ENCODE data around the gene MARF1.
"Not testable (repeated sequence)": the region's sequence is repeated elsewhere in the genome, so short reads cannot be mapped to it uniquely, and the experiment has no call there.

The MARF1 gene

DNA sequence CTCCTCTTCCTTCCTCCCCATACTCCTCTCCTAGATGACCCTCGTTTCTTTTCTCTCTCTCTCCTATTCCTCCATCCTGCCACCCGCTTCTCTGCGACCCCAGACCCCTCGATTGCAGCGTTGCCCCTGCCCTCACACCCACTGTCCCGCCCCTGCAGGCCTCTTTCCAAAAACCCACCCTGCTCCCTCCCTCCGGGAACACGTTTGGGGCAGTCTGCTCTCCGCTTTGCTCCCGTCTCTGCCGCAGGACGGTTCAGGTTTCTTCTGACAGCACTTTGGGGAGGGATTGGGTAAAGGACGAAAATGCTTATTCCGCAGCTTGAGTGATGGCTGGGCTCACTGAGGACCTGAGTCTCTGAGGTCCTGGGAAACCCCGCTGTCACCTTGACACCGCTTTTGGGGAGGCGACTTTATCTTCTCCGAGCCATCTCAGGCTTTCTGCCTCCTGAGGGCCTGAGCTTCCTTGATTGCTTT is 7.8 kb upstream of the MARF1 start:
- DNase-seq, result no peak

DNA sequence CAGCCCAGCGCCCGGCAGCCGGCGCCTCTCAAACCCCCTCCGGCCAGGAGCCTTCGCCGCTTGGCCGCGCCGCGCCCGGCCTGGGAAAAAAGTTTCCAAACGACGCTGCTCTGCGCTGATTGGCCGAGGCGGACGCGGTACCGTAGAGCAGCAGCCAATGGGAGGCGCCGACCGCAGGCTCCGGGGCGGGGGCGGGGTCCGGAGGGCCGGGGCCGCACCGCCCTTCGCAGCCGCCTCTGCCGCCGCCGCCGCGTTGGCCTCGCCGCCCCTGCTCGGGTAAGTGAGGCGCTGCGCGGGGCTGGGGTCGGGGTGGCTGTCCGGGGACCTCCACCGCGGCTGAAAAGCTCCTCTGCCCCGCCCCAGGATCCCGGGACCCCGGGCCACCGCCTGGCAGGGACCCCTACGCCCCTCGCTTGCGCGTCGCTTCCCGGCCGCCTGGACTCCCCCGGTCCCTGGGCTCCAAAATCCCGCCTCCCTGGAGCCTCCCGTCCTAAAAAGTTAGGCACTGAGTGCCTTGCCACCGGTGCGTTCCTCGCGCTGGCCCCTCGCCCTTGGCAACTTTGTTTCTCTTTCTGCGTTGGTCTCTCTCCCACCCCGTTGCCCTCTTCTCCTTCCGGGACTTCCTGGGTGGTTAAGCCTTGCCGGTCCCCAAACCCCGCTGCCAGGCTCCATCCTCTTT is 7.2 kb upstream of the MARF1 start, which contains the start of gene NDE1:
NDE1 (plus strand) TSS at position 227 of the 679 bp plus-strand sequence. CDS start 14,534 bp downstream, outside the sequence.
- peak; percentile 93 for DNase-seq

DNA sequence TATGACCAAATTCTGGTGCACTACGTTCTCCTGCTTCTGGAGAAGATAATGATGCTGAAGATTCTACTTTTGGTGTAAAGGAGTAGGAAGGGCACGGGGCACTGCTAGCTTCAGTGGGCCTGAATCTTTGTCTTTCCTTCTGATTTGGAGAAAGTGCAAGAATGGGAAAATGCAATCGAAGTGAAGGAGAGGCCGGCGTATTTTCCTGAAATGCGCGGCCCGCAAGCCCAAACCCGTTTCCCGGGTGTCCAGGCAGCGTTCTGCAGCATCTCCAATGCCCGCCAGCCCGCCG is 6.7 kb upstream of the MARF1 start:
- DNase-seq, result no peak

DNA sequence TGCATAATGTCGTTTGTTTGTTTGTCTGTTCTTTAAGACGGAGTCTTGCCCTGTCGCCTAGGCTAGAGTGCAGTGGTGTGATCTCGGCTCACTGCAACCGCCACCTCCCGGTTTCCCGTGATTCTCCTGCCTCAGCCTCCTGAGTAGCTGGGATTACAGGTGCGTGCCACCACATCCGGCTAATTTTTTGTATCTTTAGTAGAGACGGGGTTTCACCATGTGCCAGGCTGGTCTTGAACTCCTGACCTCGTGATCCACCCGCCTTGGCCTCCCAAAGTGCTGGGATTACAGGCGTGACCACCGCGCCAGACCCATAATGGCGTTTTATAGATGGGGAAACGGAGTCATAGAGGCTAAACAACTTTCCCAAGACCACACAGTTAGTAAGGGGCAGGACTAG is 6.4 kb upstream of the MARF1 start:
- DNase-seq, result not testable (repeated sequence)

DNA sequence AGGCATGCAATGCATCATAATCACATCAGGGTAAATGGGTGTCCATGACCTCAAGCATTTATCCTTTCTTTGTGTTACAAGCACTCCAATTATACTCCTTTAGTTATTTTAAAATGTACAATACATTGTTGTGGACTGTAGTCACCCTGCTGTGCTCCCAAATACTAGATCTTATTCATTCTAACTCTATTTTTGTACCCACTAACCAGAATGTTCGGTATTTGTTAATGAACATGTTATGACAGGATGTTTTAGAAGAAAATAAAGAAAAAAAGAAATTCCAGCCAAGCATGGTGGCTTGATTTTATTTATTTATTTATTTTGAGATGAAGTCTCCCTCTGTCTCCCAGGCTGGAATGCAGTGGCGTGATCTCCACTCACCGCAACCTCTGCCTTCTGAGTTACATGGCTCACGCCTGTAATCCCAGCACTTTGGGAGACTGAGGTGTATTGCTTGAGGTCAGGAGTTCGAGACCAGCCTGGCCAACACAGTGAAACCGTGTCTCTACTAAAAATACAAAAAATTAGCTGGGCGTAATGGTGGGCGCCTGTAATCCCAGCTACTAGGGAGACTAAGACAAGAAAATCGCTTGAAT is 5.3 kb upstream of the MARF1 start:
- DNase-seq, result no peak

DNA sequence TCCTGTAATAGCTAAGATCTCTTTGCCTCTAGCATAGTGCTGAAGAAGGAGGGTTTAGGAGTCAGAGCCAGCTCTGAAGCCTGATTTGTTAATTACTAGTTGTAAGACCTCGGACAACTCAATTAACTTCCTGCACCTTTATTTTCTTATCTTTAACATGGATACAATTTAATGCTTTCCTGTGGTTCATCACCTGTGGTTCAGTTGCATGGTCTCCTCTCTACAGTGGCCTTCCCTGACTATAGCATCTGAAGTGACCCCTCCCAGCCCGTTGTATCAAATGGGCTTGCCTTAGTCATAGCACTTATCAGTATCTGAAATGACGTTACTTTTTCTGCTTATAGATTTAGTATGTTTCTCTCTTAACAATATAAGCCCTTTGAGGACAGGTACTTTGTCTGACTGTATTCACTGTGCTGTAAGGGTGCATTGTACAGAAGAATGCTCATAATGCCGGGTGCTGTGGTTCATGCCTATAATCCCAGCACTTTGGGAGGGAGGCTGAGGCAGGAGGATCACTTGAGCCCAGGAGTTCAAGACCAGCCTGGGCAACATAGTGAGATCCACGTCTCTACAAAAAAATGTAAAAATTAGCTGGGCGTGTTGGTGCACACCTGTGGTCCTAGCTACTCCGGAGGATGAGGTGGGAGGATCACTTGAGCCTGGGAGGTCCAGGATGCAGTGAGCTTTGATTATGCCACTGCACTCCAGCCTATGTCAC is 4.5 kb upstream of the MARF1 start:
- DNase-seq, result no peak

DNA sequence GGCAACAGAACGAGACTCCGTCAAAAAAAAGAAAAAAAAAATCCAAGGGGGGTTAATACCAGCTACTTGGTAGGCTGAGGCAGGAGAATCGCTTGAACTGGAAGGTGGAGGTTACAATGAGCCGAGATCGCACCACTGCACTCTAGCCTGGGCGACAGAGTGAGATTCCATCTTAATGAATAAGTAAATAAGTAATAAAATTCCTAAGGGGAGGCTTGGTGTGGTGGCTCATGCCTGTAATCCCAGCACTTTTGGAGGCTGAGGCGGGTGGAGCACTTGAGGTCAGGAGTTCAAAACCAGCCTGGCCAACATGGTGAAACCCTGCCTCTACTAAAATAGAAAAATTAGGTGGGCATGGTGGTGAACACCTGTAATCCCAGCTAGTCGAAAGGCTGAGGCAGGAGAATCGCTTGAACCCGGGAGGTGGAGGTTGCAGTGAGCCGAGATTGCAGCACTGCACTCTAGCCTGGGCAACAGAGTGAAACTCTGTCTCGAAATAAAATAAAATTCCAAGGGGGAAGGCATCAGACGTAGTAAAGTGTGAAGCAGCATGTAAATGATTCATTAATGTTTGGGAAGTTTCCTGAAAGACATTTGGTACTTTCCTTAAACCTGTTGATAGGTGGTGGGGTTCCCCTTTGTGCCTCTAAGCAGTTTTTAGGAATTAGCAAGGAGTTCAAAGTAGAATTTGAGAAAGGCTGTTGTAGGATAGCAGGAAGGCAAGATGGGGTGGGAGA is 3.8 kb upstream of the MARF1 start:
- not testable (repeated sequence) for DNase-seq

DNA sequence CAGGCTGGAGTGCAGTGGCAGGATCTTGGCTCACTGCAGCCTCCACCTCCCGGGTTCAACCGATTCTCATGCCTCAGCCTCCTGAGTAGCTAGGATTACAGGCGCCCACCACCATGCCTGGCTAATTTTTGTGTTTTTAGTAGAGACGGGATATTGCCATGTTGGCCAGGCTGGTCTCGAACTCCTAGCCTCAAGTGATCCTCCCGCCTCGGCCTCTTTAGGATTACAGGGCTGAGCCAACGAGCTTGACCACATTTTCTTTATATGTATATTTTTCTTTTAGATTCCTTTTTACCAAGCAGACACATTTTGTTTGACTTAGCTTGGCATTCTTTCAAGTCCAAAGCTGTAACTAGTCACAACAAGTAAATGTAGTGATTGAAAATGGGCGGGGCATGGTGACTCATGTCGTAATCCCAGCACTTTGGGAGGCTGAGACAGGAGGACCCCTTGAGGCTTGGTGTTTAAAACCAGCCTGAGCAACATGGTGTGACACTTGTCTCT is 2.1 kb upstream of the MARF1 start:
- not testable (repeated sequence) for DNase-seq

DNA sequence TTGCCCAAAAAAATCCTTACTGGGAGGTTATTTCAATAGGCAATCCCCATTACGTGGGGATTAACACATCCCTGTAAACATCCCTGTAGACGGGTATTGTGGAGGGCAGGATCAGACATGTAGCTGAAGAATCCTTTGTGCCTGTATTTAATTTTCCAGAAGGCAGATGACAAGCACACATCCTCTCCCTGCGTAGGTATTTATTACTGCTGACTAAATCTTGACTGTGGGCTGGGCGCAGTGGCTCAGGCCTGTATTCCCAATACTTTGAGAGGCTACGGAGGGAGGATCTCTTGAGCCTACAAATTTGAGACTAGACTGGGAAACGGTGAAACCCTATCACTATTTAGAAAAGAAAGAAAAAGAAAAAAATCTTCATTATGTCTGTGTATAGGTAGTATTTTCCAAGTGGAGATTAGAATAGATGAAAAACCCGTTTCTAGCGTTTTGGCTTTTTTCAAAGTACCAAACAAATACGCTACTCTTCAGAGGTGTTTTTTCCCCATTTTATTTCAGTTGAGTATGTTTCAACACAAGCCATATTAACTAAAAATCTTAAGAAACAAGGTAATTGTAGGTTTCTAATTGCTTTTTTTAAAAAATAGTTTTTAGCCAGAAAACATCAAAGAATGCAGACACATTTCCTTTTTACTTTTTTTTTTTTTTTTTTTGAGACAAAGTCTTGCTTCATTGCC is 1.5 kb upstream of the MARF1 start:
- DNase-seq, result no peak

DNA sequence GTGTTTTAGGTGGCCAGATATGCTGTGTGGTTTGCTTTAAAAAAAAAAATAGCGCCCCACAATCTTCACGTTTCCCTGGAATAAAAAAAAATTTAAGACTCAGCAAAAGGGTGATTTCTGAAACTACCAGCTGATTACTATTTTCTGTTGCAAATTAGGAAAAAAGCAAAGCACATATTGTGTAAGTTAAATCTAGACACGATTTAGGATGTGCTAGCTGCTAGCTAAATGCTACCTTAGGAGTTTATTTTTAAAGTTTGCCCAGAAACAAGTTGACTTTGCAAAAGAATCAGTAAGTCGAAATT is 944 bp upstream of the MARF1 start:
- DNase-seq, result no peak

DNA sequence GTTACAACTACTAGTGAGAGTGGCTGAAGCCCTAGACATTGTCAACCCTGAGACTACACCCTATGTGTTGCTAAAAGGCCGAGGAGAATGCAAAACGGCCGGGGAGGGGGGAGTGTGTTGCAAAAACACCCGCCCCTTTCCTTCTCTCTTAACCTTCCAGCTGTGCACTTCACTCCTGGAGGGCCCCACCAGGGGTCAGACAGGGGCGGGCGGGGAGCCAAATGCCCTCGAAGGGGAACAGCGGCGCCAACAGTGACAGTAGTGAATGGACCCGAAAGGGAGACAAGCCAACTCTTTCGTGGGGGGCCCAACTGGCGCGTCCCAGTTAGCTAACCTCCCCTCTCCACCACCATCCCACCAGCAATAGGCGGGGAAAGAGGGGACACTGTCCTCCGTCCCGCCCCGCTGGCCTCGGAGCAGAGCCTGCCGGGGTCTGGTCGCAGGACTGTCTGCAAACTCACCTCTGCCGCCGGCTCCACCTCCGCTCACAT is 352 bp downstream of the MARF1 start:
- peak; percentile 64 for DNase-seq

DNA sequence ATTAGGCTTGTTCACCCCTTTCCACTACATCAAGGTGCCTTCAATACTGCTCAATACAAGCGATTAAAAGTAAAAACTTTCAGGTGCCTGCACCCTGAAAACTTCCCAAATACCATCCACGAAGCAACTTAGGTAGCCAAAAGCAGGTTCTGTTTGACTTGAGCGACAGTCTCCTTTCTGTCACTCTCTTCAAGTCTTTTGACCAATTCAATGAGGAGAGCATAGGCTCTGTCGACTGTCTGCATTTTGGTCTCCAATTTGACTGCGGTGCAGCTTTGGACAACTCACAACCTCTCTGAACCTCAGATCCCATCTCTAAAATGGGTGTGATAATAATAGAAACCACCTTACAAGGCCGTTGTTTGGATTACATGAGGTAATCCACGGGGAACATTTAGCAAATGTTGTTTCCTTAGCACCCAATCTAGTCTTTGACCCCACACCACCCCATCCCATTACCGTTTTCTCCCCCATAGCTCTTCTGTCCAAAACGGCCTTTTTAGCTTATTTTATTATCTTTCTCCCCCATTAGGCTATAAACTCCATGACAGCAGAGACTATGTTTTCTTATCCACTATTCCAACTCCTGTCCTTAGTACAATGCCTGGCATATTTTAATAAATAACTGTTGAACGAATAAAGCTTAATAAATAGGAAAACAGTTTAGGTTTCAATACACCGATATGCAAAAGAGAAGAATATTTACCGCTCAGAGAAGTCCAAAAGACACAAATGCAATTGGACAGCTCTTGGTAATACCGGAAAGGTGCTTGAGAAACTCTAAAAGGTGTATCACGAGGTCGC is 999 bp downstream of the MARF1 start:
- no peak for DNase-seq

DNA sequence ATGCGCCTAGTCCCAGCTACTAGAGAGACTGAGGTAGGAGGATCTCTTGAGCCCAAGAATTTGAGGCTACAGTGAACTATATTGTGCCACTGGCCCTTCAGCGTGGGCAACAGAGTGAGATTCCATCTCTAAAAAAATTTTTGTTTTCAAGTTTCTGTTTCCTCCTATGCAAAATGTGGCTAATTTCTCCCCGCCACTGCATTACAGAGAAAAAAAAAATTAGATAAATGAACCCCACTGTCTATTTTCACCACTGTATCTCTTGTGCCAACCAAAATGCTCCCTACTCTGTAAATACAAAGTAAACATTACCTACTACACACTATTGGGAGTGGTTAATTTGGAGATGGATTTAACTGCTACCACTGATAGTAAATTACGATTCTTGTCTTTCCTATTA is 2.0 kb downstream of the MARF1 start:
- DNase-seq, result no peak

DNA sequence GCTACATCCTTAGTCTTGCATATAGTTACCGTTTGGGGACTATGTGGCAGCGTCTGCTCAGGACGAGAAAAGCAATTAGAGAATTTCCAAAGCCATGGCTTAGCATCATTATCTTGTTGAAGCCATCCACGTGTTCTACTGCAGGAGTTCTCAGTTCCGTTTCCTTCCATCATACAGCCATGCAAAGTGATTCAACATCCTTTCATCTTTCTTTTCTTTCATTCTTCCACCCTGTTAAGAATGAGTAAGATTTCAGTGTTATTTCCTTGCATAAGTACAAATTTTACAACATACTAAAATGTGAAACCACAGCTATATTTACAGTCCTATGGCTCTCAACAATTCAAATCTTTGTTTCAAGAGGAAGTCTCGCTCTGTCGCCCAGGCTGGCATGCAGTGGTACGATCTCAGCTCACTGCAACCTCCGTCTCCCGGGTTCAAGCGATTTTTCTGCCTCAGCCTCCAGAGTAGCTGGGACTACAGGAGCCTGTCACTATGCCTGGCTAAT is 3.8 kb downstream of the MARF1 start:
- no peak for DNase-seq

DNA sequence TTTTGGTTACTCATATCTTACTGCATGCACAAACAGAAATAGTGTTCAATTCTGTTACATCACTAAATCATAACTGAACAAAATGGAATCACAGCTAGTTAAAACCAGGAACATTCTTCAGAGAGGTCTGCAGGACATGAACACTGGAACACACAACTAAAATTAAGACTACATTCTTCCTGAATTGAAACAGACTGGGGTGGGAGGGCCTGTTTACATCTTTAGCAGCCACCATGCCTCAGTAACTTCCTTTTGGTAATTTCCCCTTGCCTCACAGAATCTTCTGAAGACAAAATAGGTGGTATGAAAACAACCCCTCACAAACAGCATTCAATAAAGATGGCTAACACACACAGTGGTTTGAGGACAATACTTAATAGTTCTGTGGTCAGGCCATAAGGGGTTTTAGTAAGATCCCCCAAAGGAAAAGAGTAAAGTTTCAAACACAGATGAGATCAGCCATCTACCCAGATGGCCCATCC is 6.5 kb downstream of the MARF1 start:
- no peak for DNase-seq

DNA sequence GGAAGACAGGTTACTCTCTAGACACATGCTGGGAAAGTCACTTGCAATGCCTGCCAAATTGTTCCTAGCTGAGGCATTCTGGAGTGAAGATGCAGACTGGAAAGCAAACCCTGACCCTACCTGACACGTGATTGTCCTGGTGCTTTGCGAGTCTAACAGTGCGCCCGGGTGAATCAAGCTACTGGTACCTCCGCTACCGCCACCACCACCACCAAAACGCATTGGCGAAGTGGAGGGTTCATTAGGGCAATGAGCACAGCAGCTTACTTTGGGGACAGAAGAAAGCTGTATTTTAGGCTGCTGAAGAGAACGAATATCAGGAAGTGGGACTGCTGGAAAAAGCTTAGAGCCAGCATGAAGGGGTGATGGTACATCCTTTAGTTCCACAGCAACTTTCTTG is 7.0 kb downstream of the MARF1 start:
- no peak for DNase-seq

DNA sequence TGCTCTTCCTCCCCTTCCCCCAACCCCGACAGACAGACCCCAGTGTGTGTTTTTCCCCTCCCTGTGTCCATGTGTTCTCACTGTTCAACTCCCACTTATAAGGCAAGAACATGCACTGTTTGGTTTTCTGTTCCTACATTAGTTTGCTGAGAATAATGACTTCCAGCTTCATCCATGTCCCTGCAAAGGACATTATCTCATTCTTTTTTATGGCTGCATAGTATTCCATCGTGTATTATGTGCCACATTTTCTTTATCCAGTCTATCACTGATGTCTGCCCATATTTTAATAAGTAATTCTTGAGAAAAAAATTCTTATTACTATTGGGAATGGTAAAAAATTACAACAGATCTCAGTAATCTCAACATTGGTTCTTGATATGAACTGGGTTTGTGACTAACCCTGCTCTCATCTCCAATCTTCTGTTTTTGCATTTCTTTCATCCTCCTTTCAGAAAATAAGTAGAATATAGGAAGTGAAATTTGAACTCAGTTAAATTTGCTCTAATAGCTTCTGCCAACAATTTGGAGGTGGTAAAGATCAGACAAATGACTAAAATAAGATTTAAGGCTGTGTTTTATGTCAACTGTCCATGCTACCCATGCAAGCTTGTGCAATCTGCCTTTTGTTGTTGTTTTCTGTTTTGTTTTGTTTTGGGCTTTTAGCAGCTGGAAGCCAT is 11.1 kb downstream of the MARF1 start:
- no peak for DNase-seq

DNA sequence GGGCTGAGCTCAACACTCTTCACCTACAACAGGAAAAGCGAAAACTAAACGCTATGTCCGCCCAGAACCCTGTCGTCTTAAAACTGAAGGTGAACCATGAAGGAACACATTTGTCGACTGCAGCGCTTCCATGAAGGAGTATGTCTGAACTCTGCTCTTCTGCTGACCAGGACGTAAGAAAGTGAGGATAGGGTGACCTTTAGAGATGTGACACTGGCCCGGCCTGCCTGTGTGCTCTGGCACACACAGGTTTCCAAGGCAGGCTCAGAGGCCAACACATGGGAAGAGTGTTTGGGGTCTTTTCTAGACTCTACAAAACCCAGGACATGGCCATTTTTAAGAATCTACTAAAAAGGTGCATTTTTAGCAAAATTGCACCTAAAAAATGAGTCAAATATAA is 21.1 kb downstream of the MARF1 start:
- no peak for DNase-seq

DNA sequence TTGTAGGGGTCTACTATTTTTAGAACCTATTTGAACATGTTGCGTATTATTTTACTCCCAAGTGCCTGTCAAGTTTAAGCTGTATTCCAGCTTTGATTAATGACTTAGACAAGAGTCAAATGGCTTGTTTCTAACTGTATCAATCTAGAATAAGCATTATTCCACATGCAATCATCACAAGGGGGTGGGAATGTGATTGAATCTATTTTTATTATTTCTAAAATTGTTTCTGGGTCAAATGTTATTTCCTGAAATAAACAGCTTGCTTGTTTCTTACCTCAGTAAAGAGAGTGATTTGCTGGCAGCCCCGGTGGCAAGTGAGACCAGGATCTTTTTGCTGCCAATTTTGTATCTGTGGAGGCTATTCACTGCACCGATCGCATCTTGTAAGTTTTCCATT is 21.5 kb downstream of the MARF1 start:
- no peak for DNase-seq

DNA sequence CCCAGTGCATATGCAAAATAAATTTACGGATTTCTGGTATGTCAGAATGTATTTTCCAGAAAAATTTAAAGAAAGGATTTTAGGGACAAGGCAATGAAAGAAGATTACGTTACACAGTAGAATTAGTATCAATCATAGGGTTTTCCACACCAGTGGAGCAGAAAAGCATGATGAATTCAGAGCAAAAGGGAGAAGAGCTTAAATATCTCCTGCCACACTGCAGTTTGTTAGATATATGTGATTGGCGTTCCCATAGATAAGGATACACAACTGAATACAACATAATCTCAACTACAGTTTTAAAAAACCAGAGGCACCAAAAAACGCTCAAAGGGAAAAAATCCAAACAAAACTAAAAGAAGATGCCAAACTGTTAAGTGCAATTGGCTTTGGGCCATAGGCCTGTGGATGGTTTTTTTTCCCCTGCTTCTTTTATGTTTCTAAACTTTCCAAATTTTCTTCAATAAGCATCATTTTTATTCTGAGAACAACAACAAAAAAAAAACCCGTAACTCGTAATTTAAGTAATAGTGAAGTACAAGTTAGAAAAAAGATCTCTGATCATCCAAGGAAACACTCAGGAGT is 22.3 kb downstream of the MARF1 start:
- no peak for DNase-seq

Measured in activated gamma-delta T cell (primary cell).